GM18499 (cell line): ENCODE data around the gene UCN2.

ENCODE experiments used
- ATAC-seq: cut with Tn5 transposase; IDR thresholded peaks from one replicate; pipeline ENCODE4 v1.9.1; 2021; ENCODE audit warnings: moderate number of reproducible peaks; ENCODE audit not compliant: insufficient read depth, unreplicated experiment

UCN2 gene

GRCh38 chr3:48591886-48592518 lies 28.4 kb upstream of the UCN2 start:
- no peak for ATAC-seq

- ATAC-seq = no peak
Observed at GRCh38 chr3:48591436-48591835, 27.9 kb upstream of the UCN2 start.

DNA sequence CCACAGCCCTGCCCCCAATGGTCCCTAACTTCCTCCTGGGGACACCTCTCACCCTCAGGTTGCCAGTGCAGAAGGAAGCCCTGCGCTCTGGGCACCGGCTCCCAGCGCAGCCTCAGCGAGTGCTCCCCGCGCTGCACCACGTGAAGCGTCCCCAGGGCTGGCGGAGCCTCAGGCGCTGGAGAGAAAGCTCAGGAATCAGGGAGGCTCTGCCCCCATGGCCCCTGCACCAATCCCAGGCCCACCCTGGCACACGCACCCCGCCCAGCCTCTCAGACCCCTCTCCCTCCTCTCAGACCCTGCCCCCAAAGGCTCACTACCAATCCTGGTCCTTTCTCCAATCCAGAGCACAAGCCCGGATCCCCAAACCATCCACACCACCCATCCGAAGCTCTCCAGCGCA lies 24.6 kb upstream of the UCN2 start:
- ATAC-seq = no peak

GRCh38 chr3:48587686-48588085 lies 24.1 kb upstream of the UCN2 start:
- ATAC-seq = no peak

GRCh38 chr3:48585411-48585810 lies 21.8 kb upstream of the UCN2 start:
- ATAC-seq = no peak

- ATAC-seq = no peak
Observed at GRCh38 chr3:48584836-48585235, 21.3 kb upstream of the UCN2 start.

DNA sequence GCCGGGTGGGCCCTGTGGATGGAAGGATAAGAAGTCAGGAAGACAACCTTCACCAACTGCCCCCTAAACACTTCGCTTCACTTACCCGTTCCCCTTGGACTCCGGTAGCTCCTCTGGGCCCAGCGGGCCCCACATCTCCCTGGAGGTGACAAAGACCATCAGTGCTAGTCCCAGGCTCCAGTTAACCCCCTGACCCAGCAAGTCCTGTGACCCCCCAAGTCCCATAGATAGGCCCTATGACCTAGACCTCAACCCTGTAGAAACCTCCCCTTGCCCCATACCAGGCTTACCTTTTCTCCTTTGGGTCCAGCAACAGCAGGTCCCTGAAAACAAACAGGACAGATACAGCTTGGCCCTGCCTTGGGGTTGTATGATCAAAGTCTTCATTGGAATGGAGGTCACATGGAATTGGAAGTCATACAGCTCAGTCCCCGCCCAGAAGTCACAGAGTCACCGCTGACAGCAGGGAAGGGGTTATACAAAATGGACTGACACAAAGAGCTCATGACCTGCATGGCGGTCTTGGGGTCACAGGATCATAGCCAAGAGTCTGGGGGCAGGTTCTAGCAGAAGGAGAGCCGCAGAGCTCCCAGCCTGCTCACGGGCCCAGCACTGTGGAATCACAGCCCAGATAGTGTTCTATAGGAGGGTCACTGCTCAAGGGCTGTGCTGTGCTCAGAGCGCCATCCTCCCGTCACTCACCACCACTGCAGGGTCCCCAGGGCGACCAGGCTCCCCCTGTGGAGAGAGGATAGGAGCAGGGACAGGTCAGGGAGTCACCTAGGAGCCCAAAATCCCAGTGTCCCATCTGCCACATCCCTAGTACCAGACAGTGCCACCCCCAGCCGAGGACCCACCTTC lies 18.3 kb upstream of the UCN2 start:
- no peak for ATAC-seq

- ATAC-seq = no peak
Observed at GRCh38 chr3:48576647-48577046, 13.1 kb upstream of the UCN2 start.

DNA sequence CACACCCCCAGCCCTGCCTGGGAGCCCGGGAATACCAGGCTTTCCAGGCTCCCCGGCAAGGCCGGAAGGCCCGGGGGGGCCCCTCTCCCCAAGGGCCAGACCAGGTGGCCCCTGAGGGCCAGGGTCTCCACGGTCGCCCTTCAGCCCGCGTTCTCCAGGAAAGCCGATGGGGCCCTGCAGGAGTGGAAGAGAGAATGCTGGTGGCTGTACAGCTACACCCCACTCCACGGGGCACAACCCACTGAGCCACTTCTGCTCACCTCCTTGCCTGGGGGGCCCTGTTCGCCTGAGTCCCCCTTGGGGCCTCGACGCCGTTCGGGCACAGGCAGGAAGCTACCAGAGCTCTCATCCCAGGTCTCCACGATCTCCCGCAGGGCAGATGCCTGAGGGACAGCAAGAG lies 11.8 kb upstream of the UCN2 start:
- no peak for ATAC-seq

GRCh38 chr3:48573973-48574585 lies 10.5 kb upstream of the UCN2 start:
- no peak for ATAC-seq

DNA sequence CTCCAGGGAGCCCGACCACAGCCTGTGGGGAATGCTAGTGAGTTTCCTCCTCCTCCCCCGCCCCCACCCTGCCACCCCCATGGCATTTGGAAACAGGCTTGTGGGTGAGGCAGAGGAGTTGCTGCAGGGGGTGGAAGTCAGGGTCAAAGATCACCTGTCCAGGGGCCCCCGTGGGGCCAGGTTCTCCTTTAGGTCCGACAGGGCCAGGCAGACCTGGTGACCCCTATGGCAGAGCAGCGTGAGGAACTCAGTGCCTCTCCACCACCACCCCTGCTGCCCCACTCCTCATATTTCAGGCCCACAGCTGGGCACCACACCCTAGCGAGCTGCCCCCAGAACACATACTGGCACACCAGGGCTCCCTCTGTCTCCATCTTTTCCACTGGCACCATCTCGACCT lies 8.9 kb upstream of the UCN2 start:
- ATAC-seq = no peak

DNA sequence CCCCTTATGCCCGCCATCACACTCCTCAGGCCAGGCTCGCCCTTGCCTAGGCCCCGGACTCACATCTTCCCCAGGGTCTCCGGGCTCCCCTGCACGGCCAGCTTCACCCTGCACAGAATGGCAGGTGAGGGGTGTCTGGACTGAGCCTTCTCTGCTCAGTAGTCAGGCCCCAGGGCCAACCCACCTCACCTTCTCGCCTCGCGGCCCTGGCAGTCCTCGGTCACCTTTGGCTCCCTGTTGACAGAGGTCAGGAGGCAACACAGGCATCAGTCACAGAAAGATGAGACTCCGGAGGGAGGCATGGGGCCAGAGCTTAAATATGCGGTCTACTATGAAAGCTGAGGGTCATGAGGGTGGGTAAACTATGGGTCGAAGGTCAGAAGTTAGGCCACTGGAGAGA lies 8.4 kb upstream of the UCN2 start:
- ATAC-seq = no peak

DNA sequence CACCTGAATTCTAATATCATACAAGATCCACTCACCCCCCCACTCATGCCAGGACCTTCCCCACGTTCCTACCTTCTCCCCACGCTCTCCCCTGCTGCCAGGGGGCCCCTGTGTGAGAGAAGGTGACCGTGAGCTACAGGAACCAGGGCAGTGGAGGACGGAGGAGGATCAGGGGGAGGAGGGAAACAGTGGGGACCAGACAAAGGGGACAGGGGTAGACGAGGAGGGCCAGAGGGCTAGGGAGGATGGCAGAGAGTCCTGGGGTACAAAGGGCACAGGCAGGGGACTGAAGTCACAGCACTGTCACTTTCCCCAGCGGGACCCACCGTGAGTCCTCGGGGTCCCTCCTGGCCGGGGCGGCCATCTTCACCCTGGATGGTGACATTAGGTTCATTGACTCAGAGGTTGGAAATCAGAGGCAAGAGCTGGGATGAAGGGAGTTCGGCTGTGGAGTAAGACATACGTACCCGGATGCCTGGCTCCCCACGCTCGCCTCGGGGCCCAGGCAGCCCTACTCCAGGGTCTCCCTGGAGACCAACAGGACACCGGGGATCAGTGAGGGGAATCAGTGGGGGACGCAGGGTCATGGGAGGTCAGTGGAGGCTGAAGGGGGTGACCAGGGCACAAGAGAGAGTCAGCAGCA lies 6.3 kb upstream of the UCN2 start:
- ATAC-seq = no peak

- ATAC-seq = no peak
Observed at GRCh38 chr3:48569400-48569799, 5.8 kb upstream of the UCN2 start.

DNA sequence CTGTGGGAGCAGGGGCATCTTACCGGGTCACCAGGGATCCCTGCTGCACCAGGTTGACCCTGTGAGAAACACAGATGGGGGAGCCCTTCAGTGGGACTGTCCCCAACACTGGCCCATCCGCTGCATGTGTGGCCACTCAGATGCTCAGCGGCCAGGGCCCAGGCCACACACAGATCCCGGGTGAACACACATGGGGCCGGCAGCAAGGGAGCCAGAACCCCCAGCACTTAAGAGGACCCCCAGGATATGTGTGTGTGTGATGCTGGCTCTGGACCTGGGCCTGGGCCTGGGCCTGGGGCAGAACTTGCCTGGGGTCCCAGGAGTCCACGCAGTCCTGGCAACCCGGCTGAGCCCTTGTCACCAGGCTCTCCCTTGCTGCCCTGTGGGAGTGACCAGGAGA lies 4.9 kb upstream of the UCN2 start:
- no peak for ATAC-seq

GRCh38 chr3:48567500-48567899 lies 3.9 kb upstream of the UCN2 start:
- ATAC-seq = no peak

GRCh38 chr3:48567090-48567489 lies 3.5 kb upstream of the UCN2 start:
- ATAC-seq = no peak

DNA sequence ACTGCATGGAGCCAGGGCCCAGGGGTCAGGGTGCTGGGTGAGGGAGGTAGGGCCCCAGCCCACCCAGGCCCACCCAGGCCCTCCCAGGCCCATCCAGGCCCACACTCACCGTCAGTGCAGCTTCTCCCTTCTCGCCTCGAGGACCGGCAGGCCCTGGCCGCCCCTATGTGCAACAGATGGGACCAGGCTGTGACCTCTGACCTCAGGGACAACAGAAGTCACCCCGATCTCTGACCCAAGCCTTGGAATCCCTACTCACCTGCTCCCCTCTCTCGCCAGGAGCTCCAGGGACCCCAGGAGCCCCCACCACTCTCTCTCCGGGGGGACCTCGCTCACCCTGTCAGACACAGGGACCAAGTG lies 2.8 kb upstream of the UCN2 start:
- ATAC-seq = no peak

DNA sequence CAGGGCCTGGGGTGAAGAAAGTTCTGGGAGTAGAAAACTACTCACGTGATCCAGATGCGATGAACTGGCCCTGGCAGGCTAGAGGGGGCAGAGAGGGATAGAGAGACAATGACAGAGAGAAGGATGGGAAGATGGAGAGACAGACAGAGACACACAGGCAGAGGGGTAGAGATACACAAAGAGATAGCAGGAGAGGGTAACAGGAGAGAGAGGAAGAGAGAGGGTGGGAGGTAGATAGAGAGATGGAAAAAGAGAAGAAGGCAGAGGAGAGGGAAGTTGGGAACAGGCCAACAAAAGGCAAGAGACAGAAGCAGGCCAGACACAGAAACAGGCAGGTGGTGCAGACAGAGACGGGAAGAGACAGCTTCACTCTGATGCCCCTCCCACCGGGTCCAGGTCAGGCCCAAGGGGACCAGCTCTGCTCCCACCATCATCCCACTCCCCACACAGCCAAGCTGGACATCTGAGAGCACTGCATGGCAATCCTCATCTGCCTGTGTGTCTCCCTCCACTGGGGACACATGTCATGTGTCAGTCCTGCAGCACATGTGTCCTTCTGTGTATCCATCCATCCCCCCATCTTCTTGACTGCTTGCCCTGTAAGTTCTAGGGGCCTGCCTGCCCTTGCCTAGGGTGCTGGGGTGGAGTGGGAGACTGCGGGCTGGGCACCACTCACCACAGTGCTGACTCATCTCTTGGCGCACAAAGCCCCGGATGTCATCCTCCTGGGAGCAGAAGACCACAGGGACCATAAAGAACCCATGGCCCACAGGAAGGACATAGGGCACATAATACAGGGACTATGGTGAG lies 2.2 kb upstream of the UCN2 start:
- no peak for ATAC-seq

- no peak for ATAC-seq
Observed at GRCh38 chr3:48565186-48565585, 1.6 kb upstream of the UCN2 start.
